HG03558 (cell line): ENCODE data around the gene PLEK.

Source experiments
- ATAC-seq: cut with Tn5 transposase; IDR thresholded peaks from one replicate; pipeline ENCODE4 v1.9.1; 2021; ENCODE audit warnings: moderate number of reproducible peaks; ENCODE audit not compliant: unreplicated experiment; ENCODE audit errors: extremely low read depth

The PLEK gene

GRCh38 chr2:68414452-68414851, 49.4 kb downstream of the PLEK start:
- ATAC-seq = no peak

- no peak for ATAC-seq
Observed at GRCh38 chr2:68414876-68415275, 49.8 kb downstream of the PLEK start.

- ATAC-seq = no peak
Observed at GRCh38 chr2:68415521-68415920, 50.4 kb downstream of the PLEK start.

GRCh38 chr2:68416081-68416675, 51.1 kb downstream of the PLEK start:
- no peak for ATAC-seq

- ATAC-seq = no peak
Observed at GRCh38 chr2:68417926-68418325, 52.8 kb downstream of the PLEK start.

GRCh38 chr2:68418419-68418818, 53.3 kb downstream of the PLEK start:
- no peak for ATAC-seq

- no peak for ATAC-seq
Observed at GRCh38 chr2:68418855-68419254, 53.8 kb downstream of the PLEK start.

- no peak for ATAC-seq
Observed at GRCh38 chr2:68420254-68420910, 55.3 kb downstream of the PLEK start.

- ATAC-seq = peak; percentile 71
Observed at GRCh38 chr2:68423966-68424650, 59.0 kb downstream of the PLEK start.

- ATAC-seq = no peak
Observed at GRCh38 chr2:68425503-68425902, 60.4 kb downstream of the PLEK start.

GRCh38 chr2:68426446-68426845, 61.4 kb downstream of the PLEK start:
- no peak for ATAC-seq

GRCh38 chr2:68426848-68427579, 61.9 kb downstream of the PLEK start:
- ATAC-seq = no peak

GRCh38 chr2:68428126-68428525, 63.0 kb downstream of the PLEK start:
- no peak for ATAC-seq

- no peak for ATAC-seq
Observed at GRCh38 chr2:68428746-68429145, 63.7 kb downstream of the PLEK start.

- ATAC-seq = no peak
Observed at GRCh38 chr2:68429311-68429826, 64.3 kb downstream of the PLEK start.

GRCh38 chr2:68431316-68431972, 66.4 kb downstream of the PLEK start:
- no peak for ATAC-seq

GRCh38 chr2:68432696-68433658, 67.9 kb downstream of the PLEK start:
- ATAC-seq = no peak

GRCh38 chr2:68434981-68435380, 69.9 kb downstream of the PLEK start:
- no peak for ATAC-seq

GRCh38 chr2:68435615-68436014, 70.5 kb downstream of the PLEK start:
- ATAC-seq = no peak
